ENCODE measurements around the gene MYO6. TPM values are rescaled to one million over a fixed set of nuclear protein-coding genes. Genes with fewer than 3 reads are reported as not detected.

The MYO6 gene
- total and polyA plus RNA-seq, 2 donors from 2014 or later, result 32.0 to 114 TPM

- H3K4me3 ChIP-seq (ENCODE audit: low read length in 3 of 3), result no peak overlapping the region
- no peak overlapping the region for H3K9ac ChIP-seq (ENCODE audit: low read length in 3 of 3)
- FAIRE-seq (no peak), DNase-seq (no peak)
- intact Hi-C loops (cut with DNase I), result no loop called here
- H3K4me1 ChIP-seq (ENCODE audit: control insufficient read depth in 2 of 3, insufficient read depth in 2 of 3, low read depth in 1 of 3, low read length in 3 of 3), result no peaks in the 10 kb centered on the region
- no peak overlapping the region for H3K27ac ChIP-seq (ENCODE audit: low read depth in 2 of 2, low read length in 2 of 2)
- peaks cover 2 to 20% (median 2%) of the 10 kb centered on the region in 3 donors for H3K36me3 ChIP-seq (ENCODE audit: control insufficient read depth in 2 of 3, insufficient read depth in 3 of 3, low read length in 3 of 3)
- no peaks in the 10 kb centered on the region for H3K9me3 ChIP-seq (ENCODE audit: control insufficient read depth in 2 of 3, insufficient read depth in 1 of 3, low read length in 3 of 3)
- TF ChIP-seq CTCF (IDR thresholded peaks at IDR 0.05; ENCODE audit: borderline replicate concordance, extremely low read depth, insufficient read depth), result no peak
- H3K27me3 ChIP-seq (ENCODE audit: control insufficient read depth, insufficient read depth, low read length), result no peaks in the 10 kb centered on the region
Observed at GRCh38 chr6:75842732-75843131, 93.7 kb downstream of the MYO6 start.

GRCh38 chr6:75843396-75843795 lies 94.4 kb downstream of the MYO6 start:
- Histone ChIP-seq H3K27ac (ENCODE audit: low read depth in 2 of 2, low read length in 2 of 2) (no peak overlapping the region), H3K4me1 (ENCODE audit: control insufficient read depth in 2 of 3, insufficient read depth in 2 of 3, low read depth in 1 of 3, low read length in 3 of 3) (no peaks in the 10 kb centered on the region), H3K36me3 (ENCODE audit: control insufficient read depth in 2 of 3, insufficient read depth in 3 of 3, low read length in 3 of 3) (peaks cover 2 to 20% (median 2%) of the 10 kb centered on the region in 3 donors), H3K27me3 (ENCODE audit: control insufficient read depth, insufficient read depth, low read length) (no peaks in the 10 kb centered on the region), H3K4me3 (ENCODE audit: low read length in 3 of 3) (no peak overlapping the region), H3K9me3 (ENCODE audit: control insufficient read depth in 2 of 3, insufficient read depth in 1 of 3, low read length in 3 of 3) (no peaks in the 10 kb centered on the region), H3K9ac (ENCODE audit: low read length in 3 of 3) (no peak overlapping the region)
- no peak for TF ChIP-seq CTCF (IDR thresholded peaks at IDR 0.05; ENCODE audit: borderline replicate concordance, extremely low read depth, insufficient read depth)
- intact Hi-C loops (cut with DNase I), result no loop called here
- FAIRE-seq, result no peak
- DNase-seq, result no peak

GRCh38 chr6:75848274-75848673 lies 99.2 kb downstream of the MYO6 start:
- Histone ChIP-seq H3K36me3 (ENCODE audit: control insufficient read depth in 2 of 3, insufficient read depth in 3 of 3, low read length in 3 of 3) (peaks cover 0 to 2% (median 0%) of the 10 kb centered on the region in 3 donors), H3K4me1 (ENCODE audit: control insufficient read depth in 2 of 3, insufficient read depth in 2 of 3, low read depth in 1 of 3, low read length in 3 of 3) (peaks cover 0 to 4% (median 2%) of the 10 kb centered on the region in 3 donors), H3K27ac (ENCODE audit: low read depth in 2 of 2, low read length in 2 of 2) (no peak overlapping the region), H3K27me3 (ENCODE audit: control insufficient read depth, insufficient read depth, low read length) (no peaks in the 10 kb centered on the region), H3K9ac (ENCODE audit: low read length in 3 of 3) (no peak overlapping the region), H3K9me3 (ENCODE audit: control insufficient read depth in 2 of 3, insufficient read depth in 1 of 3, low read length in 3 of 3) (no peaks in the 10 kb centered on the region), H3K4me3 (ENCODE audit: low read length in 3 of 3) (no peak overlapping the region)
- no peak for FAIRE-seq
- intact Hi-C loops (cut with DNase I), result no loop called here
- TF ChIP-seq CTCF (IDR thresholded peaks at IDR 0.05; ENCODE audit: borderline replicate concordance, extremely low read depth, insufficient read depth), result no peak
- DNase-seq, result no peak

Data from kidney (tissue), 14 donors.